Colonic mucosa (tissue), 4 donors: ENCODE results near the gene HOTAIR. TPM values are rescaled to one million over a fixed set of nuclear protein-coding genes. Genes with fewer than 3 reads are reported as not detected.

ENCODE experiments used
- DNase-seq: peaks from one replicate; pipeline ENCODE4 v3.0.0-alpha.2; 2020
- H3K27ac ChIP-seq: fragments of 200-600 bp; one replicate; pipeline ENCODE4 v1.8.0; 2021
- H3K27me3 ChIP-seq: fragments of 200-600 bp; one replicate; pipeline ENCODE4 v1.8.0; 2021
- H3K36me3 ChIP-seq: fragments of 200-600 bp; one replicate; pipeline ENCODE4 v1.8.0; 2021
- H3K4me1 ChIP-seq: fragments of 200-600 bp; one replicate; pipeline ENCODE4 v1.8.0; 2021; ENCODE audit warnings: mild to moderate bottlenecking
- H3K4me3 ChIP-seq: fragments of 200-600 bp; one replicate; pipeline ENCODE4 v1.8.0; 2021
- H3K9ac ChIP-seq, 2 donors: one replicate each; pipeline ENCODE4 v1.7.0; 2013; ENCODE audit warnings: control low read depth in 2 of 2, low read depth in 2 of 2, low read length in 2 of 2
- H3K9me3 ChIP-seq: fragments of 200-600 bp; one replicate; pipeline ENCODE4 v1.8.0; 2021
- intact Hi-C: fragments of 100-400 bp; cut with DNase I; formaldehyde crosslinking; loops from one replicate; pipeline ENCODE4 v1.14.1; 2022
- total RNA-seq, 2 donors: library from RNA; stranded (reverse); fragmentation: NEBNext Ultra II Directional in 1 of 2; extraction: Animal tissue kit (Norgen Biotek cat#: 25700) in 1 of 2; gene quantifications; one replicate each; pipeline ENCODE4 v1.2.1, GENCODE V29; 2021
- TF ChIP-seq, protein P1 (sequence below): fragments of 200-600 bp; IDR thresholded peaks from one replicate; pipeline ENCODE4 v1.8.0; 2022; ENCODE audit warnings: antibody characterized with exemption, mild to moderate bottlenecking
- donor health status: healthy.
- donor health status: DM: no; HTN: no; CAD: no.
- donor health status: DM: no; HTN: no; CAD: no.

Gene HOTAIR
- total RNA-seq, 2 donors from 2014 or later: not detected

GRCh38 chr12:53955036-53955775 is 19.5 kb downstream of the HOTAIR start:
- intact Hi-C loops: no loop called here
- DNase-seq: no peak
- Histone ChIP-seq H3K27ac (no peak overlapping the region), H3K4me1 (no peaks in the 10 kb centered on the region), H3K9ac (no peak overlapping the region), H3K27me3 (peaks cover 97% of the 10 kb centered on the region), H3K4me3 (no peak overlapping the region), H3K36me3 (no peaks in the 10 kb centered on the region), H3K9me3 (no peaks in the 10 kb centered on the region)
- TF ChIP-seq, protein P1, sequence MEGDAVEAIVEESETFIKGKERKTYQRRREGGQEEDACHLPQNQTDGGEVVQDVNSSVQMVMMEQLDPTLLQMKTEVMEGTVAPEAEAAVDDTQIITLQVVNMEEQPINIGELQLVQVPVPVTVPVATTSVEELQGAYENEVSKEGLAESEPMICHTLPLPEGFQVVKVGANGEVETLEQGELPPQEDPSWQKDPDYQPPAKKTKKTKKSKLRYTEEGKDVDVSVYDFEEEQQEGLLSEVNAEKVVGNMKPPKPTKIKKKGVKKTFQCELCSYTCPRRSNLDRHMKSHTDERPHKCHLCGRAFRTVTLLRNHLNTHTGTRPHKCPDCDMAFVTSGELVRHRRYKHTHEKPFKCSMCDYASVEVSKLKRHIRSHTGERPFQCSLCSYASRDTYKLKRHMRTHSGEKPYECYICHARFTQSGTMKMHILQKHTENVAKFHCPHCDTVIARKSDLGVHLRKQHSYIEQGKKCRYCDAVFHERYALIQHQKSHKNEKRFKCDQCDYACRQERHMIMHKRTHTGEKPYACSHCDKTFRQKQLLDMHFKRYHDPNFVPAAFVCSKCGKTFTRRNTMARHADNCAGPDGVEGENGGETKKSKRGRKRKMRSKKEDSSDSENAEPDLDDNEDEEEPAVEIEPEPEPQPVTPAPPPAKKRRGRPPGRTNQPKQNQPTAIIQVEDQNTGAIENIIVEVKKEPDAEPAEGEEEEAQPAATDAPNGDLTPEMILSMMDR: no peak

DNA sequence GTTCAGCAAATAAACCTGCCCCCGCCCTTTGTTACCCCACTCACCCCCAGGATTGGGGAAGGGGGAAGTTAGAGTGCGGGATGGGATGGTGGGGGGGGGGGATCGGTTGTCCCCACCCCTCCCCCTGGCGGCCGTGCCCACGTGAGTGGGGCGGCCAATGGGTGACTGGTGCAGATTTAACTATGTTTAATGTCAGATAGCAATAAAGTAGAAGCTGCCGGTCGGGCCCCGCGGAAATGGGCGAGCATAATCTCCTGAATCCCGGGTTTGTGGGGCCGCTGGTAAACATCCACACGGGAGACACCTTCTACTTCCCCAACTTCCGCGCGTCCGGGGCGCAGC is 20.1 kb downstream of the HOTAIR start, which contains the start of gene HOXC12:
Gene HOXC12, plus strand, starts transcription at position 210 of the 342 bp plus-strand sequence. Its CDS starts 27 bp downstream, at position 237.
- intact Hi-C loops: no loop called here
- H3K4me1 ChIP-seq: no peaks in the 10 kb centered on the region
- no peak within 1 kb of the TSS for H3K4me3 ChIP-seq
- peaks cover 97% of the 10 kb centered on the region for H3K27me3 ChIP-seq
- TF ChIP-seq, protein P1: no peak
- H3K9ac ChIP-seq: no peak within 1 kb of the TSS
- H3K27ac ChIP-seq: no peak within 1 kb of the TSS
- H3K36me3 ChIP-seq: no peaks in the 10 kb centered on the region
- no peaks in the 10 kb centered on the region for H3K9me3 ChIP-seq
- no peak for DNase-seq

DNA sequence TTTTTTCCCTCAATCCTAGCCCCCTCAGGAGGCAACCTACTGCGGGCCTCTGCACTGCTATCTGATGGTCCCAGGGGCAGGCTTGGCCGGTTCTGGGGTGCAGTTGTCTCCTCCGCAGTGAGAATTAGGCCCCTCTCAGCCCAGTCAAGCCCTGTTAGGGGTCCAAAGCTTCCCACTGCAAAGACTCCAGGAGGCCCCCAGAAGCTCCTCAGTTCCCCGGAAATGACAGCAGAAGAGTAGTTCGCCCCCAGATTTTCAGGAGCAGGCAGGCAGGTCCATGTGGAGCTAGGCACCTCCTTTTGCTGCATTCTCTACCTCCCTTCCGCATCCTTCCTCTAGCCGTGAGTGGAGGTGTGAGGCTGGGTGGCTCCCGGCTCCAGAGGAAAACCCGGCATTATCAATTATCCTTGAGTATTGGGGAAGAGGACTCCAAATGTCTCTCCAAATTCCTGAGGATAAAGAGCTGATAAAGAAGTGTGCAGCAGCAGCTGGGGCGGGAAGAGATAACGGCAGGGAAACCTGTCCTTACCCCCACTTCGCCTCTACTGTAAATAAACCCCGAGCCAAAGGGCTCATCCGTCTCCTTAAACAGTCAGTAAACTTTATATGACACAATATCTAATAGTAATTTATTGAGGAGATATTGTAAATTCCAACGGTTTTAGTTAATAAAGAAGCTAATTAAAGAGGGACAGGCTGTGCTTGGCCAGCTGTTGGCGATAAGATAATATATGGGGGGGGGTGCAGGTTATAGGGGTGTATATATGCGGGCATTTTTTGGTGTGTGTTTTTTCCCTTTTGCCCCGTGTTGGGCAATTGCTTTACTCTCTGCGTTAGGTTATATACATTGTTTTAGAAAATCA is 20.7 kb downstream of the HOTAIR start:
- no peaks in the 10 kb centered on the region for H3K9me3 ChIP-seq
- no peak for DNase-seq
- H3K4me1 ChIP-seq: no peaks in the 10 kb centered on the region
- intact Hi-C loops: no loop called here
- TF ChIP-seq, protein P1: no peak
- no peak overlapping the region for H3K4me3 ChIP-seq
- H3K36me3 ChIP-seq: no peaks in the 10 kb centered on the region
- peaks cover 98% of the 10 kb centered on the region for H3K27me3 ChIP-seq
- H3K27ac ChIP-seq: no peak overlapping the region
- no peak overlapping the region for H3K9ac ChIP-seq

DNA sequence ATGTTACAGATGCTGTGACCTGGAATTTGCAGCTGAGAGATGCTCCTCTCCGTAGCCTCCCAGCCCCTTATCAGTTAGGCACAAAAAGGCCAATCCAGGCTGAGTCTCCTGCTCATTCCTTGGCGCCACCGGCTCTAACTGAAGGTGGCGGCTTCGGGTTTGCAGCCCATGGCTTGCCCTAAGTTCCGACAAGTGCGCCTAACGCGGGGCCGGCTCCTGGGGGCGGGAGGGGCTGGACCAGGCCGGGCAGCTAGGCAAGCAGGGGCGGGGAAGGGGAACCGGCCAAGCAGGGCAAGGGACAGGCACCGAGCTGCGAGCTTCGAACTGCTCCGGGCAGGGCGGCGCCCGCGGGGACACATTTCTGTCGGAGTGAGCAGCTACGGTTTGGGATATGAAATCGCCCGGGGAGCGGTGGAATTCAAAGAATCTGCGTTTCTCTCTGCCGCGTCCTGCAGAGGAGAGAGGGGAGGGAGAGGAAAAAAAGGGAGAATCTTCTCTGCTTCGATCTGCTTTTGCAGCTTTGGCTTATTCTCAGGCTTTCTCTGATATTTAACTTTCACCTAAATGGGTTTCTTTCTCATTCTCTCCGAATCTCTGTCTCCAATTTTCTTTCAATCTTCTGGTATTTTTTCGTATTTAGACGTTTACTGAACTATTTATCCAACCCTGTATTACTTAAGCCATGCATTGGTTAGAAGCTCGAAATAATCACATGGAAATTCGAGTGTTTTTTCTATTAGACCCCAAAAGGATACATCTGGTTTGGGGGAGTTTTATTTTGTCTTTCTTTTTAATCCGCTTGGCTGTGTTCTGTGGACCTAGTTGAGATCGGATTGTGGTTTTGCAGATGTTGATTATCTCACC is 21.7 kb downstream of the HOTAIR start:
- no peak for DNase-seq
- H3K9me3 ChIP-seq: no peaks in the 10 kb centered on the region
- H3K9ac ChIP-seq: no peak overlapping the region
- intact Hi-C loops: no loop called here
- peaks cover 95% of the 10 kb centered on the region for H3K27me3 ChIP-seq
- TF ChIP-seq, protein P1: no peak
- no peak overlapping the region for H3K4me3 ChIP-seq
- H3K36me3 ChIP-seq: no peaks in the 10 kb centered on the region
- no peak overlapping the region for H3K27ac ChIP-seq
- no peaks in the 10 kb centered on the region for H3K4me1 ChIP-seq

GRCh38 chr12:53952335-53952694 is 22.4 kb downstream of the HOTAIR start:
- no peaks in the 10 kb centered on the region for H3K9me3 ChIP-seq
- DNase-seq: no peak
- no peak overlapping the region for H3K27ac ChIP-seq
- no peak overlapping the region for H3K9ac ChIP-seq
- peaks cover 94% of the 10 kb centered on the region for H3K27me3 ChIP-seq
- TF ChIP-seq, protein P1: no peak
- H3K4me3 ChIP-seq: no peak overlapping the region
- intact Hi-C loops: no loop called here
- H3K36me3 ChIP-seq: no peaks in the 10 kb centered on the region
- H3K4me1 ChIP-seq: no peaks in the 10 kb centered on the region
